ENCODE measurements around the gene RNF17. TPM values are rescaled to one million over a fixed set of nuclear protein-coding genes. Genes with fewer than 3 reads are reported as not detected.

The RNF17 gene
- total RNA-seq (under 1 TPM in 1 of 9 donors, not detected in 8; 0.28 TPM), polyA plus RNA-seq (not detected)
- long read RNA-seq, donor 1 = 0 reads
- long read RNA-seq, donor 2 = 0 reads
- long read RNA-seq, donor 3 = 0 reads
- long read RNA-seq, donor 4 = 0 reads
- long read RNA-seq, donor 5 = 0 reads
- long read RNA-seq, donor 6 = 0 reads
- long read RNA-seq, donor 7 = 0 reads
- long read RNA-seq, donor 8 = 0 reads
- long read RNA-seq, donor 9 = 0 reads
- long read RNA-seq, donor 10 = 0 reads

- H3K9me3 ChIP-seq (replicated peaks in 1 of 3) = no peaks in the 10 kb centered on the region
- TF ChIP-seq CTCF (IDR thresholded peaks at IDR 0.05) (no peak), POLR2A (IDR thresholded peaks at IDR 0.05) (no peak)
- 88% methylated on average over 26 to 28 of the region's 28 CpGs for WGBS, 4 donors
- intact Hi-C loops (cut with DNase I) = no loop called here
- H3K27me3 ChIP-seq = peaks cover under 1% of the 10 kb centered on the region
- no peak within 1 kb of the TSS for H3K27ac ChIP-seq
- no peaks in the 10 kb centered on the region for H3K4me1 ChIP-seq (replicated peaks in 1 of 2)
- H3K4me3 ChIP-seq = no peak within 1 kb of the TSS
- no peak for DNase-seq
- H3K36me3 ChIP-seq (replicated peaks in 1 of 2) = no peaks in the 10 kb centered on the region
Observed at GRCh38 chr13:24763596-24764275, at the start of gene RNF17. RNF17 (plus strand) TSS chr13:24764169; CDS start chr13:24764204, 35 bp downstream.

- TF ChIP-seq CTCF (IDR thresholded peaks at IDR 0.05) (no peak), POLR2A (IDR thresholded peaks at IDR 0.05) (no peak)
- Histone ChIP-seq H3K36me3 (replicated peaks in 1 of 2) (no peaks in the 10 kb centered on the region), H3K4me3 (no peak overlapping the region), H3K4me1 (replicated peaks in 1 of 2) (peaks cover 0 to 3% of the 10 kb centered on the region in 2 donors), H3K27me3 (no peaks in the 10 kb centered on the region), H3K9me3 (replicated peaks in 1 of 3) (no peaks in the 10 kb centered on the region), H3K27ac (no peak overlapping the region)
- DNase-seq = no peak
- intact Hi-C loops (cut with DNase I) = no loop called here
- WGBS, 4 donors = 50 to 75% (median 63%) methylated on average over 5 of the region's 5 CpGs
Observed at GRCh38 chr13:24716011-24716410, 48.0 kb upstream of the RNF17 start.

GRCh38 chr13:24716446-24716845, 47.5 kb upstream of the RNF17 start:
- H3K9me3 ChIP-seq (replicated peaks in 1 of 3) = no peaks in the 10 kb centered on the region
- no peak for DNase-seq
- intact Hi-C loops (cut with DNase I) = no loop called here
- H3K4me3 ChIP-seq = no peak overlapping the region
- 63 to 86% (median 75%) methylated on average over 7 of the region's 7 CpGs for WGBS, 4 donors
- H3K27ac ChIP-seq = no peak overlapping the region
- TF ChIP-seq CTCF (IDR thresholded peaks at IDR 0.05) (no peak), POLR2A (IDR thresholded peaks at IDR 0.05) (no peak)
- no peaks in the 10 kb centered on the region for H3K36me3 ChIP-seq (replicated peaks in 1 of 2)
- no peaks in the 10 kb centered on the region for H3K27me3 ChIP-seq
- H3K4me1 ChIP-seq (replicated peaks in 1 of 2) = peaks cover 0 to 3% of the 10 kb centered on the region in 2 donors

GRCh38 chr13:24717217-24717616, 46.8 kb upstream of the RNF17 start:
- TF ChIP-seq CTCF (IDR thresholded peaks at IDR 0.05) = no peak
- TF ChIP-seq POLR2A (IDR thresholded peaks at IDR 0.05) = no peak
- Histone ChIP-seq H3K9me3 (replicated peaks in 1 of 3) (no peaks in the 10 kb centered on the region), H3K4me3 (no peak overlapping the region), H3K27ac (no peak overlapping the region), H3K4me1 (replicated peaks in 1 of 2) (peaks cover 0 to 3% of the 10 kb centered on the region in 2 donors), H3K27me3 (no peaks in the 10 kb centered on the region), H3K36me3 (replicated peaks in 1 of 2) (no peaks in the 10 kb centered on the region)
- DNase-seq = no peak
- intact Hi-C loops (cut with DNase I) = no loop called here
- WGBS, 4 donors = 58 to 80% (median 69%) methylated on average over 4 of the region's 4 CpGs
